ENCODE results near the gene RAD50.

DNA sequence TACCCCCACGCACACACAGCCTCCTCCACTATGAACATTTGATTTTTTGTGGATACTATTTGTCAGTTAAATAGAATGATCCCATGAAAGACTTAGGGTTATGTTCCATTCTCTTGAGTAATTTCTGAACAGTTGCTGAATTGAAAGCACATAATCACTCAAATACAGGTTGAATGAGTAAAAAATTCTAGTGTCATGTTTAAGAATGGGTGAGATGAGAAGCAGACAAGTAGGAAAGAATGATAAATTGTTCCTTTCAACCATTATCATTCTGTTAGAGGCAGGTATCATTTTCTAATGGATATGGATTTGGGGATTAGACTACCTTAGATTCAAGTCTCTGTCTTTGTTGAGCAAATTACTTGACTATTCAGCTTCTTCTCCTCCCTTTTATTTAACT is 19.3 kb downstream of the RAD50 start:
- TF ChIP-seq CTCF (IDR thresholded peaks at IDR 0.05) (no peak), POLR2A (IDR thresholded peaks at IDR 0.05) (no peak)
